Fibroblast of villous mesenchyme (primary cell): Measurements from ENCODE around the gene HNRNPDL. TPM values are rescaled to one million over a fixed set of nuclear protein-coding genes. Genes with fewer than 3 reads are reported as not detected.
"Not testable (repeated sequence)": the region's sequence is repeated elsewhere in the genome, so short reads cannot be mapped to it uniquely, and the experiment has no call there.

Experiments
- DNase-seq: peaks from one replicate; pipeline ENCODE4 v3.0.0-alpha.2; 2010; ENCODE audit warnings: low read depth
- H3K4me3 ChIP-seq: 2 replicates; pipeline ENCODE4 v1.5.1; 2011; ENCODE audit warnings: low read depth, mild to moderate bottlenecking, low read length
- total RNA-seq: library from RNA; depleted of rRNA; stranded (reverse); fragments of >200 nt; gene quantifications from 2 replicates; pipeline ENCODE4 v1.2.3, GENCODE V29; 2012
- TF ChIP-seq, protein P1 (sequence below): IDR thresholded peaks from 2 replicates; pipeline ENCODE4 v1.5.1; 2012; ENCODE audit warnings: low read depth, mild to moderate bottlenecking, low read length; ENCODE audit not compliant: insufficient read depth

HNRNPDL gene
- total RNA-seq, result 174 and 188 TPM in 2 replicates

DNA sequence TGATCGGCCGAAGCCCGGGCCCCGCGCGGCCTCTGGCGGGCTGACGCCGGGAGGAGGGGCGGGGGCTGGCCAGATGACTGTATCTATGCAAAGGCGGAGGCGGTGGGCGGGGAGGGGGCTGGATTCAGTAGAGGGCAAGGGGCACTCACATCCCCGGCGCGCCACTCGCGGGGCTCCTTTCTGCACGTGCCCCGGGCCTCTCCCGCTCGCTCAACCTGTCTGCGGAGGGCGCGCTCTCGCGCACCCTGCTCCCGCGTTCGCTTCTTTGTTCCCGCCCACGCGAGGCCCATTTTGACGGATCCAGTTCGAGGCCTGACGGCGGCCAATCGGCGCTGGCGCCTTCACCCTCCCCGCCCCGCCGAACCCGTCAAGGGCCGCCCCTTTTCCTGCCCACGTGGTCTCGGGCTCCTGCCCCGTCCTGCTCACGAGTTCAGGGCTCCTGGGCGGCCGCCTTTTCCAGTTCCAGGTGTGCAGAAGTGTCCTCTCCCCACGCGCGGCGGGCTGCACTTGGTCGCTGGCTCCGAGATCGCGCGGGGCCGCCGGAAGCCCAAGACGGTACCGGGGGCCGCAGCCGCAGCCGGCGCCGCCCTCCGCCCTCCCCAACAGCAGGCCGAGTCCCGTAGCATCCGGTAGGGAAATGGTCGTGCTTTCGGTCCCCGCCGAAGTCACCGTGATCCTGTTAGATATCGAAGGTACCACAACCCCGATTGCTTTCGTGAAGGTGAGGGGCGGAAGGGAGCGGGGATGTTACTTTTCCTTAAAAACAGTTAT, at the start of gene HNRNPDL, which contains the start of gene ENOPH1:
TSS of gene HNRNPDL (minus strand) at position 270 of the 771 bp plus-strand sequence. CDS start 772 bp downstream, outside the sequence.
TSS of gene ENOPH1 (plus strand) at position 398 of the 771 bp plus-strand sequence. CDS start at position 638, 240 bp downstream.
- DNase-seq, result peak; percentile 92
- H3K4me3 ChIP-seq, result peak within 1 kb of the TSS; percentile 74
- TF ChIP-seq, protein P1, sequence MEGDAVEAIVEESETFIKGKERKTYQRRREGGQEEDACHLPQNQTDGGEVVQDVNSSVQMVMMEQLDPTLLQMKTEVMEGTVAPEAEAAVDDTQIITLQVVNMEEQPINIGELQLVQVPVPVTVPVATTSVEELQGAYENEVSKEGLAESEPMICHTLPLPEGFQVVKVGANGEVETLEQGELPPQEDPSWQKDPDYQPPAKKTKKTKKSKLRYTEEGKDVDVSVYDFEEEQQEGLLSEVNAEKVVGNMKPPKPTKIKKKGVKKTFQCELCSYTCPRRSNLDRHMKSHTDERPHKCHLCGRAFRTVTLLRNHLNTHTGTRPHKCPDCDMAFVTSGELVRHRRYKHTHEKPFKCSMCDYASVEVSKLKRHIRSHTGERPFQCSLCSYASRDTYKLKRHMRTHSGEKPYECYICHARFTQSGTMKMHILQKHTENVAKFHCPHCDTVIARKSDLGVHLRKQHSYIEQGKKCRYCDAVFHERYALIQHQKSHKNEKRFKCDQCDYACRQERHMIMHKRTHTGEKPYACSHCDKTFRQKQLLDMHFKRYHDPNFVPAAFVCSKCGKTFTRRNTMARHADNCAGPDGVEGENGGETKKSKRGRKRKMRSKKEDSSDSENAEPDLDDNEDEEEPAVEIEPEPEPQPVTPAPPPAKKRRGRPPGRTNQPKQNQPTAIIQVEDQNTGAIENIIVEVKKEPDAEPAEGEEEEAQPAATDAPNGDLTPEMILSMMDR, result no peak

DNA sequence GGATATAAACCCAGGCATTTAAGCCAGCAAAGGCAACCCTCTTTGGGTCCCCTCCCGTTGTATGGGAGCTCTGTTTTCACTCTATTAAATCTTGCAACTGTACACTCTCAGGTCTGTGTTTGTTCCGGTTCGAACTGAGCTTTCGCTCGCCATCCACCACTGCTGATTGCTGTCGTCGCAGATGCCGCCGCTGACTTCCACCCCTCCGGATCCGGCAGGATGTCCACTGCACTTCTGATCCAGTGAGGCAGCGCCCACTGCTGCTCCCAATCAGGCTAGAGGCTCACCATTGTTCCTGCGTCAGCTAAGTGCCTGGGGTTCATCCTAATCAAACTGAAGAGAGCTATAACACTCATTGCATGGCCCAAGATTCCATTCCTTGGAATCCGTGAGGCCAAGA, 49.3 kb upstream of the HNRNPDL start:
- no peak overlapping the region for H3K4me3 ChIP-seq
- no peak for DNase-seq
- TF ChIP-seq, protein P1, result no peak

DNA sequence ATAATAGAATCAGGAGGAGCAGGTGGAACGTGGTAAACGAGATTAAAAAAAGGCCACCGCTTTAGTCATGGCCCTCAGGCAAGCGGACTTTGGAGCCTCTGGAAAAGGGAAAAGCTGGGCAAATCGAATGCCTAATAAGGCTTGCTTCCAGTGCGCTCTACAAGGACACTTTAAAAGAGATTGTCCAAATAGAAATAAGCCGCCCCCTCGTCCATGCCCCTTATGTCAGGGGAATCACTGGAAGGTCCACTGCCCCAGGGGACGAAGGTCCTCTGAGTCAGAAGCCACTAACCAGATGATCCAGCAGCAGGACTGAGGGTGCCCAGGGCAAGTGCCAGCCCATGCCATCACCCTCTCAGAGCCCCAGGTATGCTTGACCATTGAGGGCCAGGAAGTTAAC, 47.2 kb upstream of the HNRNPDL start:
- DNase-seq, H3K4me3 ChIP-seq: not testable (repeated sequence)

DNA sequence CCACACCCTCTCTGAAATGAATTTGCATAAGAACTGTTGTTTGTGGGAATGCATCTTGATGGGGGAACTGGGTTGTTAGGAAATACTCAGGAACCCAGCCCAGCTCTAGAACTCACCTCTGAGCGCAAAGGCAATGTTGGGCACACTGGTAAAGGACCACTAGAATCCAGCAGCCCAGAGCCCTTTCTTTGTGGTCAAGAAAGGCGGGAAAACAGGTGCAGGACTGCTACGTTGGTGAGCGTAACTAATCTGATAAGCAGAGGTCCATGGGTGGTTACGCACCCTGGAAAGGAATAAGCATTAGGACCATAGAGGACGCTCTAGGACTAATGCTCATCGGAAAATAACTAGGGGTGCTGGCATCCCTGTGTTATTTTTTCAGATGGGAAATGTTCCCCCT, 45.7 kb upstream of the HNRNPDL start:
- not testable (repeated sequence) for H3K4me3 ChIP-seq, DNase-seq

DNA sequence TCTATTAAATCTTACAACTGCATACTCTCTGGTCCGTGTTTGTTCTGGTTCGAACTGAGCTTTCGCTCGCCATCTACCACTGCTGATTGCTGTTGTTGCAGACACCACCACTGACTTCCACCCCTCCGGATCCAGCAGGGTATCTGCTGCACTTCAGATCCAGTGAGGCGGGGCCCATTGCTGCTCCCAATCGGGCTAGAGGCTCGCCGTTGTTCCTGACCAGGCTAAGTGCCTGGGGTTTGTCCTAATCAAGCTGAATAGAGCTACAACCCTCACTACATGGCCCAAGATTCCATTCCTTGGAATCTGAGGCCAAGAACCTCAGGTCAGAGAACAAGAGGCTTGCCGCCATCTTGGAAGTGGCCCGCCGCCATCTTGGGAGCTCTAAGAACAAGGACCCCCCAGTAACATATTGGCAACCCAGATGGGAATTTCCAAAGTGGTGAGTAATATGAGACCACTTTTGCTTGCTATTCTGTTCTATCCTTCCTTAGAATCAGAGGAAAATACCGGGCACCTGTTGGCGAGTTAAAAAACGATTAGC, 43.4 kb upstream of the HNRNPDL start:
- no peak overlapping the region for H3K4me3 ChIP-seq
- TF ChIP-seq, protein P1, result no peak
- DNase-seq, result no peak

DNA sequence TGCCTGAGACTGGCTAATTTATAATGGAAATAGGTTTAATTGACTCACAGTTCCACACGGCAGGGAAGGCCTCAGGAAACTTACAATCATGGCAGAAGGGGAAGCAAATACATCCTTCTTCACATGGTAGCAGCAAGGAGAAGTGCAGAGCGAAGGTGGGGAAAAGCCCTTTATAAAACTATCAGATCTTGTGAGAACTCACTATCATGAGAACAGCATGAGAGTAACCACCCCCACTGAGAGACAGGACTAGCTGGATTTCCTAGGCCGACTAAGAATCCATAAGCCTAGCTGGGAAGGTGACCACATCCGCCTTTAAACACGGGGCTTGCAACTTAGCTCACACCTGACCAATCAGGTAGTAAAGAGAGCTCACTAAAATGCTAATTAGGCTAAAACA, 42.8 kb upstream of the HNRNPDL start:
- not testable (repeated sequence) for H3K4me3 ChIP-seq, DNase-seq

DNA sequence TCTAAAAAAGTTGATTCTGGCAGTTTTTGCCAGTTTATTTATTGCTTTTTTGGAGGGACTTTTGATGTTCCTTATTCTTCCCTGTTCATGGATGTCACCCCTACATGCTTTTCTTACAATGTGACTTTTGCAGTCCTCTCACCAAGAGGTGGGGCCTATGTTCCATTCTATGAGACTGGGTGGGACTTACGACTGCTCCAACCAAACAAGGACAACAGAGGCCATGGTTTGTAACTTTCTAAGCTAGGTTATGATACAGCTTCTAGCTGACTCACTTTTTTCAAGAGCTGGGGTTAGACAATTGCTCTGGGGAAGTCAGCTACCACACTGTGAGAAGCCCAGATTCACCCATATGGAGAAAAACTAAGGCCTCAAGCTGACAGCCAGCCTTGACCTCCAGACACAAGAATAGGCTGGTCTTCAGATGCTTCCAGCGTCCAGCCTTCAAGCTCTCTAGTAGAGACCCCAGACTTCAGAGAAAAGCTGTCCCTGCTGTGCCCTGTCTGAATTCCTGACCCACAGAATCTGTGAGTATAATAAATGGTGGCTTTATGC, 39.6 kb upstream of the HNRNPDL start:
- TF ChIP-seq, protein P1, result no peak
- no peak overlapping the region for H3K4me3 ChIP-seq
- peak; percentile 40 for DNase-seq

DNA sequence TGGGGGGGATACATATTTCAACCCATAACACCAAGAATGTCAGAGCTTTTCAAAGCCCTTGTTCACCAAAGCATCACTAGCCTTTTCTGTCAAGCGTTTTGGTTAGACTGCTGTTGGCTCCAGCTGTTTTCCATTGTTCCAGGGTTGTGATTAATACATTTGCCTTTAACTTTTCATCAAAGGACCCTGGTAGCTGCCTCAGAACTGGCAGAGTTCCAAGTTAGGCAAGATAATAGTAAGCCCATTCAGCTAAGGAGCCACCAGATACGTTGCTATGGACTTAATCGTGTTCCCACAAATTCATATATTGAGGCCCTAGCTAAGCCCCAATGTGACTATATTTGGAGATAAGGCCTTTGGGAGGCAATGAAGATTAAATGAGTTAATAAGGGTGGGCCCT, 37.2 kb upstream of the HNRNPDL start:
- no peak overlapping the region for H3K4me3 ChIP-seq
- TF ChIP-seq, protein P1, result no peak
- DNase-seq, result no peak
